ENCODE results near the gene TNIP2. TPM values are rescaled to one million over a fixed set of nuclear protein-coding genes. Genes with fewer than 3 reads are reported as not detected.
A peak's percentile ranks its signal among the peaks of the same experiment; 100 is the strongest.
"Not testable (repeated sequence)": the region's sequence is repeated elsewhere in the genome, so short reads cannot be mapped to it uniquely, and the experiment has no call there.

TNIP2 gene
- total RNA-seq, 4 donors from 2014 or later, result 21.8 to 36.0 (median 30.8) TPM

GRCh38 chr4:2768124-2768523 is 12.0 kb upstream of the TNIP2 start:
- no peaks in the 10 kb centered on the region for H3K36me3 ChIP-seq
- H3K27me3 ChIP-seq, result no peaks in the 10 kb centered on the region
- TF ChIP-seq CTCF (IDR thresholded peaks at IDR 0.05) (no peak), POLR2AphosphoS5 (IDR thresholded peaks at IDR 0.05) (no peak), EP300 (IDR thresholded peaks at IDR 0.05) (no peak), POLR2A (IDR thresholded peaks at IDR 0.05) (no peak)
- no peak for DNase-seq (ENCODE audit: low spot score in 2 of 2)
- no peaks in the 10 kb centered on the region for H3K9me3 ChIP-seq
- 87% methylated on average over 9 of the region's 9 CpGs for WGBS
- no peak overlapping the region for H3K27ac ChIP-seq
- H3K4me1 ChIP-seq, result peaks cover 16% of the 10 kb centered on the region
- no peak overlapping the region for H3K4me3 ChIP-seq

- H3K4me1 ChIP-seq, result peaks cover 16% of the 10 kb centered on the region
- no peak for TF ChIP-seq CTCF (IDR thresholded peaks at IDR 0.05)
- no peak for TF ChIP-seq POLR2A (IDR thresholded peaks at IDR 0.05)
- no peak for TF ChIP-seq POLR2AphosphoS5 (IDR thresholded peaks at IDR 0.05)
- no peak for TF ChIP-seq EP300 (IDR thresholded peaks at IDR 0.05)
- H3K27ac ChIP-seq, result no peak overlapping the region
- DNase-seq (ENCODE audit: low spot score in 2 of 2), result no peak
- WGBS, result 68% methylated on average over 10 of the region's 11 CpGs
- no peaks in the 10 kb centered on the region for H3K36me3 ChIP-seq
- no peaks in the 10 kb centered on the region for H3K27me3 ChIP-seq
- no peaks in the 10 kb centered on the region for H3K9me3 ChIP-seq
- H3K4me3 ChIP-seq, result no peak overlapping the region
Measured at GRCh38 chr4:2767705-2768074, 11.6 kb upstream of the TNIP2 start.

GRCh38 chr4:2767046-2767704 is 11.0 kb upstream of the TNIP2 start:
- DNase-seq (ENCODE audit: low spot score in 2 of 2), result no peak
- H3K4me1 ChIP-seq, result peaks cover 16% of the 10 kb centered on the region
- H3K36me3 ChIP-seq, result no peaks in the 10 kb centered on the region
- no peak overlapping the region for H3K27ac ChIP-seq
- no peaks in the 10 kb centered on the region for H3K9me3 ChIP-seq
- H3K4me3 ChIP-seq, result no peak overlapping the region
- TF ChIP-seq EP300 (IDR thresholded peaks at IDR 0.05), result no peak
- no peak for TF ChIP-seq POLR2AphosphoS5 (IDR thresholded peaks at IDR 0.05)
- no peak for TF ChIP-seq CTCF (IDR thresholded peaks at IDR 0.05)
- TF ChIP-seq POLR2A (IDR thresholded peaks at IDR 0.05), result no peak
- 92% methylated on average over 5 of the region's 5 CpGs for WGBS
- no peaks in the 10 kb centered on the region for H3K27me3 ChIP-seq

GRCh38 chr4:2765832-2766526 is 9.8 kb upstream of the TNIP2 start:
- Histone ChIP-seq H3K27me3 (no peaks in the 10 kb centered on the region), H3K4me3 (no peak overlapping the region), H3K27ac (no peak overlapping the region), H3K9me3 (no peaks in the 10 kb centered on the region), H3K36me3 (no peaks in the 10 kb centered on the region), H3K4me1 (peaks cover 11% of the 10 kb centered on the region)
- TF ChIP-seq POLR2A (IDR thresholded peaks at IDR 0.05) (no peak), POLR2AphosphoS5 (IDR thresholded peaks at IDR 0.05) (no peak), EP300 (IDR thresholded peaks at IDR 0.05) (no peak), CTCF (IDR thresholded peaks at IDR 0.05) (no peak)
- DNase-seq (ENCODE audit: low spot score in 2 of 2), result no peak
- WGBS, result 87% methylated on average over 11 of the region's 12 CpGs

GRCh38 chr4:2763511-2763967 is 7.4 kb upstream of the TNIP2 start:
- no peak for DNase-seq (ENCODE audit: low spot score in 2 of 2)
- TF ChIP-seq POLR2AphosphoS5 (IDR thresholded peaks at IDR 0.05), result no peak
- TF ChIP-seq EP300 (IDR thresholded peaks at IDR 0.05), result no peak
- TF ChIP-seq CTCF (IDR thresholded peaks at IDR 0.05), result no peak
- TF ChIP-seq POLR2A (IDR thresholded peaks at IDR 0.05), result no peak
- Histone ChIP-seq H3K9me3 (no peaks in the 10 kb centered on the region), H3K4me3 (peak overlapping the region; percentile 55), H3K27ac (peak overlapping the region; percentile 10), H3K4me1 (peaks cover 11% of the 10 kb centered on the region), H3K27me3 (no peaks in the 10 kb centered on the region), H3K36me3 (no peaks in the 10 kb centered on the region)
- WGBS, result 38% methylated on average over 14 of the region's 23 CpGs

- not testable (repeated sequence) for H3K36me3 ChIP-seq; DNase-seq (ENCODE audit: low spot score in 2 of 2); H3K27me3 ChIP-seq; H3K9me3 ChIP-seq; H3K4me3 ChIP-seq; H3K27ac ChIP-seq
- WGBS, result 98% methylated on average over 21 of the region's 42 CpGs
- H3K4me1 ChIP-seq, result peaks cover 11% of the 10 kb centered on the region
Measured at GRCh38 chr4:2762486-2763370, 6.6 kb upstream of the TNIP2 start.

All from suprapubic skin (tissue), 4 donors.